GM12873 (cell line): ENCODE data around the gene SLC12A2.

ENCODE experiments used
- CTCF ChIP-seq: IDR thresholded peaks from 2 replicates; pipeline ENCODE4 v1.5.1; 2012; ENCODE audit warnings: low read depth, mild to moderate bottlenecking, moderate library complexity, low read length, control low read depth; ENCODE audit not compliant: insufficient read depth; ENCODE audit errors: missing control alignments

Gene SLC12A2

GRCh38 chr5:128169401-128170017 lies 85.9 kb downstream of the SLC12A2 start:
- TF ChIP-seq CTCF = no peak

- no peak for TF ChIP-seq CTCF
Observed at GRCh38 chr5:128172102-128172501, 88.5 kb downstream of the SLC12A2 start.

- TF ChIP-seq CTCF = no peak
Observed at GRCh38 chr5:128174951-128175350, 91.4 kb downstream of the SLC12A2 start.

GRCh38 chr5:128192368-128192767 lies 108.8 kb downstream of the SLC12A2 start:
- no peak for TF ChIP-seq CTCF

GRCh38 chr5:128193665-128194390 lies 110.3 kb downstream of the SLC12A2 start:
- no peak for TF ChIP-seq CTCF

- no peak for TF ChIP-seq CTCF
Observed at GRCh38 chr5:128195316-128195715, 111.8 kb downstream of the SLC12A2 start.

GRCh38 chr5:128196080-128196479 lies 112.5 kb downstream of the SLC12A2 start:
- no peak for TF ChIP-seq CTCF
